ENCODE data around the gene APOA1. TPM values are rescaled to one million over a fixed set of nuclear protein-coding genes. Genes with fewer than 3 reads are reported as not detected.

The APOA1 gene
- total and polyA plus RNA-seq, 2 donors (not counting 1 experiment from before 2014, with no cell fraction given), result 0.46 TPM; not detected in 1

GRCh38 chr11:116843661-116844060, 6.2 kb upstream of the APOA1 start:
- Histone ChIP-seq H3K4me1 (ENCODE audit: control insufficient read depth in 2 of 2, insufficient read depth in 2 of 2, low read length in 2 of 2) (no peaks in the 10 kb centered on the region), H3K79me2 (ENCODE audit: control insufficient read depth, insufficient read depth, low read length) (no peaks in the 10 kb centered on the region), H2AFZ (ENCODE audit: insufficient read depth, low read depth, low read length, poor library complexity, severe bottlenecking) (no peak overlapping the region), H3K27me3 (replicated peaks in 1 of 4; ENCODE audit: control extremely low read depth in 1 of 4, control insufficient read depth in 3 of 4, insufficient read depth in 4 of 4, low read length in 3 of 4) (no peaks in the 10 kb centered on the region), H3K27ac (ENCODE audit: low read length in 2 of 2) (no peak overlapping the region), H3K9ac (ENCODE audit: low read length) (no peak overlapping the region), H4K20me1 (ENCODE audit: control insufficient read depth, insufficient read depth, low read length, poor library complexity, severe bottlenecking) (no peaks in the 10 kb centered on the region), H3K36me3 (replicated peaks in 1 of 2; ENCODE audit: control extremely low read depth in 1 of 2, control insufficient read depth in 1 of 2, extremely low read depth in 1 of 2, insufficient read depth in 2 of 2, low read length in 1 of 2) (peaks cover 13 to 45% of the 10 kb centered on the region in 2 experiments), H3K4me3 (ENCODE audit: control extremely low read depth in 1 of 5, extremely low read depth in 1 of 5, insufficient read depth in 1 of 5, low read depth in 2 of 5, low read length in 4 of 5) (no peak overlapping the region), H3K4me2 (replicated peaks; ENCODE audit: low read depth, low read length, poor library complexity, severe bottlenecking) (no peak overlapping the region), H3K9me3 (ENCODE audit: control extremely low read depth in 1 of 3, control insufficient read depth in 2 of 3, insufficient read depth in 1 of 3, low read length in 2 of 3) (no peaks in the 10 kb centered on the region)
- 98% methylated on average over 7 of the region's 9 CpGs for WGBS (ENCODE audit: insufficient coverage)
- CTCF ChIA-PET, result no interaction called here
- TF ChIP-seq, protein P1, sequence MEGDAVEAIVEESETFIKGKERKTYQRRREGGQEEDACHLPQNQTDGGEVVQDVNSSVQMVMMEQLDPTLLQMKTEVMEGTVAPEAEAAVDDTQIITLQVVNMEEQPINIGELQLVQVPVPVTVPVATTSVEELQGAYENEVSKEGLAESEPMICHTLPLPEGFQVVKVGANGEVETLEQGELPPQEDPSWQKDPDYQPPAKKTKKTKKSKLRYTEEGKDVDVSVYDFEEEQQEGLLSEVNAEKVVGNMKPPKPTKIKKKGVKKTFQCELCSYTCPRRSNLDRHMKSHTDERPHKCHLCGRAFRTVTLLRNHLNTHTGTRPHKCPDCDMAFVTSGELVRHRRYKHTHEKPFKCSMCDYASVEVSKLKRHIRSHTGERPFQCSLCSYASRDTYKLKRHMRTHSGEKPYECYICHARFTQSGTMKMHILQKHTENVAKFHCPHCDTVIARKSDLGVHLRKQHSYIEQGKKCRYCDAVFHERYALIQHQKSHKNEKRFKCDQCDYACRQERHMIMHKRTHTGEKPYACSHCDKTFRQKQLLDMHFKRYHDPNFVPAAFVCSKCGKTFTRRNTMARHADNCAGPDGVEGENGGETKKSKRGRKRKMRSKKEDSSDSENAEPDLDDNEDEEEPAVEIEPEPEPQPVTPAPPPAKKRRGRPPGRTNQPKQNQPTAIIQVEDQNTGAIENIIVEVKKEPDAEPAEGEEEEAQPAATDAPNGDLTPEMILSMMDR (IDR thresholded peaks at IDR 0.05), result no peak
- no peak for TF ChIP-seq EZH2 (IDR thresholded peaks at IDR 0.05; ENCODE audit: borderline replicate concordance, insufficient read depth, low read depth, low read length, poor library complexity, severe bottlenecking)
- intact Hi-C loops (cut with micrococcal nuclease), result no loop called here
- H3K27ac Mint-ChIP-seq, result no peak overlapping the region
- no peak overlapping the region for H3K4me3 Mint-ChIP-seq
- no peaks in the 10 kb centered on the region for H3K27me3 Mint-ChIP-seq
- no peak for ATAC-seq (ENCODE audit: low read depth)
- no peaks in the 10 kb centered on the region for H3K9me3 Mint-ChIP-seq (ENCODE audit: insufficient read depth)
- POLR2A ChIA-PET, result interaction anchor here (1.1 kb wide), 1 partner anchor 143 kb away, joined by 3 read pairs; no protein-coding TSS in a partner anchor
- H3K4me1 Mint-ChIP-seq, result no peaks in the 10 kb centered on the region
- no peak for DNase-seq

GRCh38 chr11:116842909-116843308, 5.5 kb upstream of the APOA1 start:
- ChIA-PET CTCF (no interaction called here), POLR2A (interaction anchor here (1.1 kb wide), 1 partner anchor 144 kb away, joined by 3 read pairs; no protein-coding TSS in a partner anchor)

More at GRCh38 chr11:116842909-116843308, 5.5 kb upstream of the APOA1 start:
- Mint-ChIP-seq H3K27ac (no peak overlapping the region), H3K27me3 (no peaks in the 10 kb centered on the region), H3K4me3 (no peak overlapping the region), H3K9me3 (ENCODE audit: insufficient read depth) (no peaks in the 10 kb centered on the region), H3K4me1 (no peaks in the 10 kb centered on the region)
- Histone ChIP-seq H4K20me1 (ENCODE audit: control insufficient read depth, insufficient read depth, low read length, poor library complexity, severe bottlenecking) (no peaks in the 10 kb centered on the region), H3K9me3 (ENCODE audit: control extremely low read depth in 1 of 3, control insufficient read depth in 2 of 3, insufficient read depth in 1 of 3, low read length in 2 of 3) (no peaks in the 10 kb centered on the region), H3K27me3 (replicated peaks in 1 of 4; ENCODE audit: control extremely low read depth in 1 of 4, control insufficient read depth in 3 of 4, insufficient read depth in 4 of 4, low read length in 3 of 4) (no peaks in the 10 kb centered on the region), H3K4me1 (ENCODE audit: control insufficient read depth in 2 of 2, insufficient read depth in 2 of 2, low read length in 2 of 2) (no peaks in the 10 kb centered on the region), H3K9ac (ENCODE audit: low read length) (no peak overlapping the region), H3K4me3 (ENCODE audit: control extremely low read depth in 1 of 5, extremely low read depth in 1 of 5, insufficient read depth in 1 of 5, low read depth in 2 of 5, low read length in 4 of 5) (no peak overlapping the region), H3K4me2 (replicated peaks; ENCODE audit: low read depth, low read length, poor library complexity, severe bottlenecking) (no peak overlapping the region), H3K27ac (ENCODE audit: low read length in 2 of 2) (no peak overlapping the region), H3K79me2 (ENCODE audit: control insufficient read depth, insufficient read depth, low read length) (no peaks in the 10 kb centered on the region), H3K36me3 (replicated peaks in 1 of 2; ENCODE audit: control extremely low read depth in 1 of 2, control insufficient read depth in 1 of 2, extremely low read depth in 1 of 2, insufficient read depth in 2 of 2, low read length in 1 of 2) (peaks cover 10 to 41% of the 10 kb centered on the region in 2 experiments), H2AFZ (ENCODE audit: insufficient read depth, low read depth, low read length, poor library complexity, severe bottlenecking) (no peak overlapping the region)
- no peak for TF ChIP-seq EZH2 (IDR thresholded peaks at IDR 0.05; ENCODE audit: borderline replicate concordance, insufficient read depth, low read depth, low read length, poor library complexity, severe bottlenecking)
- TF ChIP-seq, protein P1 (IDR thresholded peaks at IDR 0.05), result no peak
- no peak for DNase-seq
- no peak for ATAC-seq (ENCODE audit: low read depth)
- intact Hi-C loops (cut with micrococcal nuclease), result no loop called here
- 98% methylated on average over 4 of the region's 4 CpGs for WGBS (ENCODE audit: insufficient coverage)
